ENCODE results near the gene PSMD12.

- TF ChIP-seq CTCF (IDR thresholded peaks at IDR 0.05; ENCODE audit: poor library complexity, severe bottlenecking), result no peak
- no peak for TF ChIP-seq EZH2 (IDR thresholded peaks at IDR 0.05; ENCODE audit: borderline replicate concordance, insufficient read depth, low read length, poor library complexity, severe bottlenecking)
- no peak for TF ChIP-seq POLR2AphosphoS5 (IDR thresholded peaks at IDR 0.05)
- TF ChIP-seq TAF1 (IDR thresholded peaks at IDR 0.05; ENCODE audit: low read depth), result no peak
- no peak for TF ChIP-seq RAD21 (conservative IDR thresholded peaks at IDR 0.05)
- TF ChIP-seq MXI1 (conservative IDR thresholded peaks at IDR 0.05; ENCODE audit: poor library complexity, severe bottlenecking), result no peak
- no peak for TF ChIP-seq EP300 (conservative IDR thresholded peaks at IDR 0.05; ENCODE audit: poor library complexity, severe bottlenecking)
- no peak for TF ChIP-seq REST (IDR thresholded peaks at IDR 0.05; ENCODE audit: borderline replicate concordance)
- TF ChIP-seq SMC3 (conservative IDR thresholded peaks at IDR 0.05; ENCODE audit: poor library complexity), result no peak
Observed at GRCh38 chr17:67403065-67403464, 36.7 kb upstream of the PSMD12 start.

Data from neural cell (in vitro differentiated cells).